GM19455 (cell line): ENCODE measurements around the gene RGS3.

Experiments
- ATAC-seq: cut with Tn5 transposase; IDR thresholded peaks from one replicate; pipeline ENCODE4 v1.9.1; 2021; ENCODE audit not compliant: unreplicated experiment

Gene RGS3

DNA sequence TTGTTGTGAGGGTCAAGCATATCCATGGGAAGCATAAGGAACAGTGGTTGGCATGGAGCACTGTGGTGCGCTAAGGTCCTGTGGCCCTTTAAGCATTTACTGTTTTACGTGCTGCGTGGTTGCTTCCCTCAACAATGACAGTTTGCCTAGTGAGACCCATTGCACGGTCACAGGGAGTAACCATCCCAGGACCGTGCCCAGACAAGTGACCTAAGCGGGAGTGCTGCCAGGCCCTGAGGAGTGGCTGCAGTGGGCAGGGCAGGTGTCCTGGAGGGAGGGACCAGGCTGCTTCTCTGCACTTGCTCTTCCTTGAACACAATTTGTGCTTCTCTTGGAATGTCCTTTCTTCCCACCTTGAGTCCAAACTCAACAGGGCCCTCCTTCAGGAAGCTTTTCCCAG lies 64.6 kb downstream of the RGS3 start:
- ATAC-seq = no peak

DNA sequence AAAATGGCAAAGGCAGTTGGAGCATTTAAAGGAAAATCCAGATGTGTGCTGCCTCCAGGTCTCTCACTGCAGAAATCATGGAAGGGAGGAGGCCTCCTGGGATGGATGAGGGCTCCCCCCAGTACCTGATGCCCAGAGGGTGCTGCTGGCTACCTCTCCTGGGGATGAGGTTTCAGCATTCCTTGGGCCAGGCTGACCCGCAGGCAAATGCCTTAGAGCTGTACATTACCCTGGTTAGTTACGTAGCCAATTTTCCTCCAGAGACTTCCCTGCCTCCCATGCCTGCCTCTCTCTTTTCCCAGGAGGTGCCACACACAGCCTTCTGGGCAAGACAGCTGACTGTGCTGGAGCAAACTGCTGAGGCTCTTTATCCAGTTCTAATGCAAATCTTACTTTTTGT lies 65.3 kb downstream of the RGS3 start:
- ATAC-seq = no peak

- ATAC-seq = no peak
These were observed 65.9 kb downstream of the RGS3 start for GRCh38 chr9:113529336-113530009.

DNA sequence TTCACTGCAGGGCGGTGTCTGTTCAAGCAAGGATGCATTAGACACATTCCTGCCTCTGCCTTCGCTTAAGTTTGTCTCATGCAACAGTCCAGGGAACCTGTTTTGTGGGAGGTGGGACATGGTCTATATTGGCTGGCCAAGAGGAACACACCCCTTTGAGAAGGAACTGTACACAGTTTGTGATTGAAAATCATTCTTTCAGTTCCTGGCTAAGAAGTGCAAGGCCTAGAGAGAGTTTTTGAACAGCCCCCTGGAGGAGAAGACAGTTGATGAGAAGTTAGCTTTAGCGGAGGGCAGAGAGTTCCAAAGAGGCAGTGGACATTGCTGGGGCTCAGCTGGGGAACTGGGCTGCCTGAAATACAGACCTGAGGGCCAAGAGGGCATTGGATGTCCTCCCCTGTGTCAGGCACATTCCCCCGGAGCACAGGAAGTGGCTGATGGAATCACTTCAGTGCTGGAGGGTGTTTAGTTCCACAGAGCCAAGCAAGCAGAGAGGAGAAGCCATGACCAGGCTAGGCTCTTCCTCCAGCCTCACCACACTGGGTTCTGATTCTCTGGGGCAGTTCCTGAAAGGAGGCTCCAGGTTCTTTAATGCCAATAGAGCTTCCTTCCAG lies 66.6 kb downstream of the RGS3 start:
- ATAC-seq = no peak

DNA sequence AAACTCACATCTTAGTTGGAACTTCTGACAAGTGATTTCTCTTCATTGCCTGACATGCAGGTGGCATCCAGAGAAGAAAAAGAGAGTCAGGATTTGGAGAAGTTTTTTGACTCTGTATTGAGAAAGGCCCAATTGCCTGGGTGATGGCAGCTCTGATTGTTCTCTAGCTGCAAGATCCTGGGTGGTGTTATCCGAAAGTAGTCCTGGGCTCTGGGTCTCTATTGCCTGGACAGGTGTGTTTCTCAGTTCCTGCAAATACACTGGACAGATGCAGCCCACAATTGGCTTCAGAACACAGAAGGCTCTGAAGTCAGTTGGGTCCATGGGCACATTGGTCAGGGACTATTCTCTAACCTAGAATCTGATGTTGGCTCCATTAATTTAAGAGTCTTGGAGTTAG lies 67.4 kb downstream of the RGS3 start:
- ATAC-seq = no peak

- ATAC-seq = no peak
These were observed 68.6 kb downstream of the RGS3 start for GRCh38 chr9:113531919-113532808.

DNA sequence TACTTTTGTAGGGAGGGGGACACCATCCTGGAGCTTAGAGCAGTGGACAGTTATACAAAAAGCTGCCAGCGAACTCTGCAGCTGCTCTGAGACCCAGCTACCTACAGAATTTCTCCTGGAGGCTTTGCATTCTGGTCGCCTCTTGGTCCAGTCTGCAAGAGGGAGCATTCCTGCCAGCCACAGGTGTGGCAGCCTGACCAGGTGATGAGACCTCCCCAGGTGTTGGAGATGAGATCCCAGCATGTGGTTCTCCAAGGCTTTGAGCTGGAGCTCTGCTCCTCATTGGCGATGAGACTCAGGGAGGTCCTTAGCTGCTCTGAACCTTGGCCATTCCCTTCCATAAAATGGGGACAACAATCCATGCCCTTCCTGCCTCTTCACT lies 69.3 kb downstream of the RGS3 start:
- no peak for ATAC-seq

GRCh38 chr9:113533335-113534225 lies 70.1 kb downstream of the RGS3 start:
- no peak for ATAC-seq

GRCh38 chr9:113535756-113536155 lies 72.2 kb downstream of the RGS3 start:
- ATAC-seq = no peak

DNA sequence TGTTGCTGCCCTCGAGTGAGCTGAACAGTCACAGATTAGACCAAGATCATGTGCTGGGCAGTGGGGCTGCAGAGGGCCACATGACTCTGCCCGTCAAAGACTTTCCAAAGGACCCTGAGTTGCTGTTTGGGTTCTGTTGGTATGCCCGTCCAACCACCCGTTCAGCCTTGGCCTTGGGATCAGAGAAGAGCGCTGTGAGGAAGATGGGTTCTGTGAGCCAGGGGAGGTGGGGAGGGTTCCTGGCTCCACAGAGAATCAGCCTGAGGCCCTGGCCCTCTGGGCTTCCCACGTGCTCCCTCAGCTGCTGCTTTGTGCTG lies 72.6 kb downstream of the RGS3 start:
- ATAC-seq = no peak

DNA sequence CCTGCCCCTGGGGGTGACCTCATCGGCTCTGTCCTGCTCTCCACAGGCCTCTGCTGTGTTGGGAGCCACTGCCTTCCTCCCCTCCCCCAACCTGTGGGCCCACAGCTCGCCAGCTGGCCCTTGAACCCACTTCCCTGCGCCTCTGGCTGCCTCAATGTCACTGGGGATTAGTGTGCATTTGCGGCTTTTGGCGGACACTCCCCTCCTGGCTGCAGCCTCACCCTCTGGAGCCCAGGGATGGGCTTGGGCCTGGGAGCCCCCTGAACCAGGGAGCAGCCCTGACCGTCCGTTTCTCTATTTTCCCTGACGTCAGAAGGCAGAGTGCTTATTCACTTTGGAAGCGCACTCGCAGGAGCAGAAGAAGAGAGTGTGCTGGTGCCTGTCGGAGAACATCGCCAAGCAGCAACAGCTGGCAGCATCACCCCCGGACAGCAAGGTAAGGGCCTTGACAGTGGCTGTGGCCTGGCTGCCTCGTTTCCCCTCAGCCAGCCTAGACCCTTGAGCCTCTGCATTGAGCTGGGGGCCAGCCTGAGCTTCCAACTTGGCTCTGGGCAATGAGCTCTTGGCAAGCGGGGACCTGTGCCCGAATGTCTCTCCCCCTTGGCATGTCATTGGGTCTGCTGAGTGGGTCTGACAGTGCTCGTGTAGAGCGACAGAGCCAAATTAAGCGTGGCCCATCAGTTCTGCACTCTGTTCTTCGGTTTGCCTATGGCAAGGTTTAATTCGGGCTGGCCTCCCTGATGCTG lies 73.1 kb downstream of the RGS3 start:
- ATAC-seq = no peak

- no peak for ATAC-seq
These were observed 73.8 kb downstream of the RGS3 start for GRCh38 chr9:113537229-113537810.

DNA sequence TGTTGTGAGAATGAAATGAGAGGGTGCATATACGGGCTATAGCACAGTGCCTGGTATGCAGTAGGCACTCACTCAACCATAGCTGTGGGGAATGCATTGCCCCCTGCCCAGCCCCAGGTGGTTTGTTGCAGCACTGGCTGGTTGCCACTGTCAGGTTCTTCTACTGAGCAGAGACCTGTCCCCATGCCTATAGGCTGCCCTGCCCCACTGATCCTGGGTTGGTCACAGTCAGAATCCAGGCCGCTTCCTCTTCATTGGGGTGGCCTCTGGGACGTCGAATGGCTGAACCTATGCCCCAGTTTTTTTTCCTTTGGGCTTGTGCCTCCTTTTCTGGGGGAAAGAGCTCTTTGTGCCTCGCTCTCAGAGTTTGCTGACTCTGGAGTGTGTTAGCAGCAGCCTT lies 74.6 kb downstream of the RGS3 start:
- ATAC-seq = no peak

DNA sequence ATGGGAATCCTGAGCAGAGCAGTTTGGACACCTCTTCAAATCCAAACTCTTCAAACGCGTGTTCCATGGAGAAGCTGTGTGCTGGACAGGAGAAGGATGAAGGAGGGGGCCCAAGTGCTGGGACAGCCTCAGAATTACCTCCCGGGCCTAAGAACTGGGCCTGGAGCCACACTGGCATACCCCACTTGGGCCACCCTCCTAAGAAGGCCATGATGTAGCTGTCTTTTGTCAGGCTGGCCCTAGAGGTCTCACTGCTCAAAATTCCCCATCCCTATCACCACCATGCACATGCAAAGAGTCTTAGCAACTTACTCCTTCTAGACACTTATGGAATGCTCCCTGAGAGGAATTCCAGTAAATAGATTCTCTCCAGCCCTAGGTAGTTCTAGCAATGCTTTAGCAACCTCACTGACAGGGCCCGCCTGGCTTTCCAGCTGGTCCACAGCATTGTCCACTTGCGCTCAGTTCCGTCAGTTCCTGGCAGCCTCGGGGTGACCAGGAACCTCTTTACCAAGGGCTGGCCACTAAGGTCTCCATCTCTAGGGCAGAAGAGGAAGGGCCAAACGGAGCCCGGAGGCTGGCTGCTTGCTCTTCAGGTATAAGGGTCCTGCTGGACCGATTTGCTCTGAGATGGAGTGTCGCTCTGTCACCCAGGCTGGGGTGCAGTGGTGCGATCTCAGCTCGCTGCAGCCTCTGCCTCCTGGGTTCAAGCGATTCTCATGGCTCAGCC lies 75.3 kb downstream of the RGS3 start:
- ATAC-seq = no peak

- no peak for ATAC-seq
These were observed 76.9 kb downstream of the RGS3 start for GRCh38 chr9:113540466-113540865.

DNA sequence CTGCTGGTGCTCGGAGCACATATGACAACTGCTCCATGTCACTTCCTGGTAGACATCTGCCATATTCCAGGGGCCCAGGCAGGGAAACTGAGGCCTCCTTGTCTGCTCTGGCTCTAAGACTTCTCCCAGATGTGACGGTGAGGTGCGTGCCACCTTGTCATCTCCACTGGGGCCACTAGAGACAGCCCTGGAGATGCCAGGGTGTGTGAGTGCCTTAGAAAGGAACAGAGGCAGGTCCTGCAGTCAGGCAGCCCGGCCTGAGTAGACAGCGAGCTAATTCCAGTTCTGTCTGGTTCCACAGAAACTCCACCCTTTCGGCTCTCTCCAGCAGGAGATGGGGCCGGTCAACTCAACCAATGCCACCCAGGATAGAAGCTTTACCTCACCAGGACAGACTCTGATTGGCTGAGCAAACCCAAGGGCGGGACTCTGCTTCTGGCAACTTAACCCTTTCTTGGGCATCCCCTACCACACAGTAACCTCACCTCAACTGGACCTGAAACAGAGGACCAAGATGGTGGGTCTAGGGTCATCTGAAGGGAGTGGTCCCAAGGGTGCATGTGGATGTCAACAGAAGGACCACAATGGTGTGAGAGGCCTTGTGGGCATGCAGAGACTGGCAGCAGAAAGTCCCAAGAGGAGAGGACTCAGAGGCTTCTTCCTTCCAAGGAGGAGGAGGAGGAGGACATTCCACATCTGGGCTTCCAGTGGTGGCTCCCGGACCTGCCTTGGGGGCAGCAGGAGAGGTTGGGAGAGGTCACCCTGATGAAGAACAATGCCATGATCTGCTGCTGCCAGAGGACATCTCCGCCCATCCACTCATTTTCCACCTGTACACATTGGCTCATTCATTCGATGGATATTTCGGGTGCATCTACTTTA lies 77.7 kb downstream of the RGS3 start:
- no peak for ATAC-seq

DNA sequence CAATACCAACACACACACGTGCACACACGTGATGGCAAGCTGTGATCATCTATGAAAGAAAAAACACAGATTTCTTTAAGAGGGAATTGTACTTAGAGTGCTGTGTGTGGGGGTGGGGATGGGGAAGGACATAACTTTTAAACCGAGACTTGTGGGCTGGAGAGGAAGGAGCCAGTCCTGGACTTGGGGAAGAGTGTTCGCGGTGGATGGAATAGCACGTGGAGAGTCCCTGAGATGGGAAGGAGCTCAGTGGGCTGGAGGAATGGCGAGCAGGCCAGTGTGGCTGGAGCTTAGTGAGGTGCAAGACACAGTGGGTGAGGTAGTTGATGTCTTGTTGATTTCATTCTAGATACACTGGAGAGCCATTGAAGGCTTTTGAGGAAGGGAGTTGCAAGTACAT lies 78.5 kb downstream of the RGS3 start:
- ATAC-seq = no peak

DNA sequence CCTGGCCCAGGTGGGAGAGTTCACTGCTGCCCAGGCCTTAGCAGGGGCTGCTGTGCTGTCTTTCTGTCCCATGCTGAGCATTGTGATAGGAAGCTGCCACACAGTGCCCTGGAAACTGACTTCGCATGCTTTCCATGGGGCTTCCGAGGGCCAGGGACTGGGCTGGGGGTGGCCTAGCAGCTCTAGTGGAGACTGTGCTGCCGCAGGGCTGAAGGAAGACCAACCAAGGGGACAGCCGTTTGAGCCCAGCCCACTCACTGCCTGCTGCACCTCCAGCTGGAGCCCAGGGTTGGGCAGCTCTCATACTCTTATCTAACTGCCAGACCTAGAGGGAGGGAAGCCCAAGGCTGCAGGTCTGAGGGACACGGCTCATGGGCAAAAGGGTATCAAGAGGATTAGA lies 79.2 kb downstream of the RGS3 start:
- no peak for ATAC-seq
